A673 (cell line): ENCODE measurements around the gene ZNF860. TPM values are rescaled to one million over a fixed set of nuclear protein-coding genes. Genes with fewer than 3 reads are reported as not detected.

ENCODE experiments used
- BruUV-seq: library from RNA; stranded (reverse); fragments of 400-500 nt; replicated peaks from 2 replicates; lab custom pipeline; 2021; lab: Mats Ljungman, UMichigan
- CTCF ChIA-PET: fragments of 300-600 bp; sonication (Branson Sonifier 250); formaldehyde crosslinking; loops from one replicate; lab custom pipeline; 2022; ENCODE audit warnings: antibody characterized with exemption; lab: Charles Lee
- POLR2A ChIA-PET: fragments of 300-600 bp; sonication (Branson Sonifier 250); formaldehyde crosslinking; loops from one replicate; lab custom pipeline; 2022; ENCODE audit warnings: antibody characterized with exemption; ENCODE audit not compliant: low non-redundant PET; lab: Charles Lee
- DNase-seq: peaks from one replicate; pipeline ENCODE4 v3.0.0-alpha.2; 2015; ENCODE audit warnings: low spot score
- H3K27ac ChIP-seq: fragments of 200-600 bp; sonication (generic); 2 replicates; pipeline ENCODE4 v1.5.1; 2016; ENCODE audit warnings: mixed run types, low read depth, mild to moderate bottlenecking, mixed read lengths, antibody characterized with exemption, low read length; ENCODE audit not compliant: poor library complexity, severe bottlenecking
- H3K27me3 ChIP-seq: fragments of 200-600 bp; sonication (generic); replicated peaks from 2 replicates; pipeline ENCODE4 v1.6.1; 2017; ENCODE audit warnings: mixed run types, low read depth, mild to moderate bottlenecking, mixed read lengths, antibody characterized with exemption, low read length; ENCODE audit not compliant: insufficient read depth, poor library complexity
- H3K36me3 ChIP-seq: fragments of 200-600 bp; sonication (generic); 2 replicates; pipeline ENCODE4 v1.6.1; 2016; ENCODE audit warnings: mixed run types, mild to moderate bottlenecking, mixed read lengths, antibody characterized with exemption, low read length; ENCODE audit not compliant: insufficient read depth, poor library complexity, severe bottlenecking
- H3K4me1 ChIP-seq: fragments of 200-600 bp; sonication (generic); 2 replicates; pipeline ENCODE4 v1.6.1; 2017; ENCODE audit warnings: mixed run types, mild to moderate bottlenecking, mixed read lengths, antibody characterized with exemption, low read length; ENCODE audit not compliant: insufficient read depth, poor library complexity, severe bottlenecking
- H3K4me3 ChIP-seq: fragments of 200-600 bp; sonication (generic); 2 replicates; pipeline ENCODE4 v1.5.1; 2016; ENCODE audit warnings: low read depth, mixed run types, mild to moderate bottlenecking, mixed read lengths, low read length; ENCODE audit not compliant: poor library complexity, severe bottlenecking
- H3K9me3 ChIP-seq: fragments of 200-600 bp; sonication (generic); 2 replicates; pipeline ENCODE4 v1.6.1; 2016; ENCODE audit warnings: mixed run types, low read depth, mild to moderate bottlenecking, mixed read lengths, antibody characterized with exemption, low read length; ENCODE audit not compliant: poor library complexity, severe bottlenecking
- EZH2 ChIP-seq: fragments of 200-600 bp; sonication (generic); IDR thresholded peaks from 2 replicates; pipeline ENCODE4 v1.6.1; 2017; ENCODE audit warnings: borderline replicate concordance, low read depth, mild to moderate bottlenecking, mixed read lengths, antibody characterized with exemption, low read length; ENCODE audit not compliant: poor library complexity, severe bottlenecking
- intact Hi-C: fragments of 100-400 bp; cut with micrococcal nuclease; formaldehyde crosslinking; loops from one replicate; pipeline ENCODE4 v1.10.0; 2022; ENCODE audit not compliant: unreplicated experiment
- total RNA-seq: library from RNA; stranded (reverse); gene quantifications from 2 replicates; pipeline ENCODE4 v1.2.3, GENCODE V29; 2021
- TF ChIP-seq, protein P1 (sequence below): fragments of 300-800, 200-600 bp; sonication (generic); conservative IDR thresholded peaks from 2 replicates; pipeline ENCODE4 v1.5.1; 2017; ENCODE audit warnings: low read depth, mild to moderate bottlenecking, antibody characterized with exemption, low read length, moderate library complexity, mixed read lengths

Gene ZNF860
- total RNA-seq, 1 experiment from 2014 or later, result not detected

GRCh38 chr3:31958701-31959152 is 22.8 kb upstream of the ZNF860 start:
- TF ChIP-seq, protein P1, sequence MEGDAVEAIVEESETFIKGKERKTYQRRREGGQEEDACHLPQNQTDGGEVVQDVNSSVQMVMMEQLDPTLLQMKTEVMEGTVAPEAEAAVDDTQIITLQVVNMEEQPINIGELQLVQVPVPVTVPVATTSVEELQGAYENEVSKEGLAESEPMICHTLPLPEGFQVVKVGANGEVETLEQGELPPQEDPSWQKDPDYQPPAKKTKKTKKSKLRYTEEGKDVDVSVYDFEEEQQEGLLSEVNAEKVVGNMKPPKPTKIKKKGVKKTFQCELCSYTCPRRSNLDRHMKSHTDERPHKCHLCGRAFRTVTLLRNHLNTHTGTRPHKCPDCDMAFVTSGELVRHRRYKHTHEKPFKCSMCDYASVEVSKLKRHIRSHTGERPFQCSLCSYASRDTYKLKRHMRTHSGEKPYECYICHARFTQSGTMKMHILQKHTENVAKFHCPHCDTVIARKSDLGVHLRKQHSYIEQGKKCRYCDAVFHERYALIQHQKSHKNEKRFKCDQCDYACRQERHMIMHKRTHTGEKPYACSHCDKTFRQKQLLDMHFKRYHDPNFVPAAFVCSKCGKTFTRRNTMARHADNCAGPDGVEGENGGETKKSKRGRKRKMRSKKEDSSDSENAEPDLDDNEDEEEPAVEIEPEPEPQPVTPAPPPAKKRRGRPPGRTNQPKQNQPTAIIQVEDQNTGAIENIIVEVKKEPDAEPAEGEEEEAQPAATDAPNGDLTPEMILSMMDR, result no peak
- no peak for TF ChIP-seq EZH2
- Histone ChIP-seq H3K4me1 (peaks cover 4% of the 10 kb centered on the region), H3K36me3 (no peaks in the 10 kb centered on the region), H3K4me3 (no peak overlapping the region), H3K9me3 (peaks cover 5% of the 10 kb centered on the region), H3K27ac (no peak overlapping the region), H3K27me3 (no peaks in the 10 kb centered on the region)
- ChIA-PET CTCF (no interaction called here), POLR2A (no interaction called here)
- intact Hi-C loops, result no loop called here
- no peak for DNase-seq
- BruUV-seq, result no TSS peak

- TF ChIP-seq, protein P1, result no peak
- no peak for TF ChIP-seq EZH2
- BruUV-seq, result no TSS peak
- POLR2A ChIA-PET, result no interaction called here
Observed at GRCh38 chr3:31959251-31959650, 22.3 kb upstream of the ZNF860 start.

DNA sequence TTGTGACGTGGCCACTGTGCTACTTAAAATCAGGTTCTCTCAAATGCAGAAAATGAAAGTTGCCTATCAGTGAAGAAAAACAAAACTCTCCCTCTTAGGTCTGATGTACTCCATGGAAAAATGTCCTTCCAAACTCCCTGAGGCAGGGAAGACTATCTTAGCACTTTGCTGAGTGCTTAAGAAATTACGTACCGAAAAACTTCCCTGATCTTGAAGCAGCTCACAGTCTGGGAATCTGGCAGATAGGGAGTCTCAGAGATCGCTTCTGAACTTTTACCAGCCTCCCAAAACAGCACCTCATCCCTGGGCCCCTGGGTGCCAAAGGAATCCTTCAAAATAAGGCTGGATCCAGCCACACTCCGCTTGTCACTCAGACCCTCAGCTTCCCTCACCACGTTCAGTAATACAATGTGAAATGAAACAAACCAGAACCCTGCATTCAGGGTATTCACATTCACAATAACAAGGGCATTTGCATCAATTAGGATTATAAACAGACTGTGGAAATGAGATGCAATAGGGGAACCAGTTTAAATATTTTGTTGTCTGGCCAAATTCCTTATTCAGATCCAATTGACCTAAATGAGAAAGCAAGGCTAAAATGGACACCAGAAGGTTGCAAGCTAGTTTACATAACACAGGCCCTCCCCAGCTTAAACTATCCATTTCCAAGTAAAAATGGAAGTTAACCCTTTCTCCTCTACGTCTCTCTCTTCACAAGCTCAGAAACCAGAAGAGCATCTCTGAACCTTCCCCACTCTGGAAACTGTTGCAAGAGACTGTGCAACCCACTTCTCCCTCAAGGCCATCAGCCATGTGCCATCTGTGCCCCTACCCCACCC is 21.4 kb upstream of the ZNF860 start:
- intact Hi-C loops, result no loop called here
- CTCF ChIA-PET, result no interaction called here
- H3K9me3 ChIP-seq, result peaks cover 5% of the 10 kb centered on the region
- H3K27ac ChIP-seq, result no peak overlapping the region
- no peaks in the 10 kb centered on the region for H3K36me3 ChIP-seq
- H3K27me3 ChIP-seq, result no peaks in the 10 kb centered on the region
- POLR2A ChIA-PET, result no interaction called here
- H3K4me3 ChIP-seq, result no peak overlapping the region
- H3K4me1 ChIP-seq, result peaks cover 4% of the 10 kb centered on the region
- no peak for DNase-seq
- TF ChIP-seq, protein P1, result no peak
- TF ChIP-seq EZH2, result no peak
- BruUV-seq, result no TSS peak

More at GRCh38 chr3:31959251-31959650, 22.3 kb upstream of the ZNF860 start:
- CTCF ChIA-PET, result no interaction called here
- H3K4me3 ChIP-seq, result no peak overlapping the region
- H3K9me3 ChIP-seq, result peaks cover 5% of the 10 kb centered on the region
- no peaks in the 10 kb centered on the region for H3K27me3 ChIP-seq
- no peak for DNase-seq
- H3K36me3 ChIP-seq, result no peaks in the 10 kb centered on the region
- no peak overlapping the region for H3K27ac ChIP-seq
- intact Hi-C loops, result no loop called here
- H3K4me1 ChIP-seq, result peaks cover 4% of the 10 kb centered on the region
